ENCODE measurements around the gene LMX1A. TPM values are rescaled to one million over a fixed set of nuclear protein-coding genes. Genes with fewer than 3 reads are reported as not detected.
A peak's percentile ranks its signal among the peaks of the same experiment; 100 is the strongest.

LMX1A gene
- total RNA-seq, 6 experiments from 2014 or later = 0.14 TPM; not detected in 5

DNA sequence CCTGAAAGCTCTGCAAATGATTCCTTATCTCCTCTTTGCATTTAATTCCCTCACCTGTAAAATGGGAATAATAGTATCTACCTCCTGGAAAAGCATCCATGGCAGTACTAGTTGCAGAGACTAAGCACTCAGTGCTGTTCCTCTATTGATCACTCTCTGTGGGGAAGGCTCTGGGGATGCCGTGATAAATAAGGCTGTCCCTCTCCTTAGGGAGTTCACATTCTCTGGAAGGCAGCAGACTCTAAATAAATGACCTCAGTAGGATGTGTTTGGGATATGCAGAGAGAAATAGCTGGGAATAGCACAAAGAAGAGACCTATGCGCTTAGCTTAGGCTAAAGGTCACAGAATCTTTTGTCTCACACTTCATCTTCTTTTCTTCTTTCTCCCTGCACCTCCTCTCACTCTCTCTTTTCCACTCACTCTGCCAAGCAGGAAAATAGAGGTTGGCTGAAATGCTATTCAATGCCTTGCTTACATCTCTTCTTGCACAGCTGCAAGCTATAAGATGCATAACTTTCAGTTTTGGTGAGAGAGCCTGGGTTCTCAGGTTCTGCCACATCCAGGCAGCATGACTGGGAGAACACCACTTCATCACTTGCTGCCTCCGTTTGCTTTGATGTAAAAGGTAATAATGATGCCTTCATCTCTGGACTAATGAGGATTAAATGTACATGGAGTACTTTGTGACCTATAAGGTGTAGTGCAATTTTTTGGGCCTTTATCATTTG, 101.5 kb downstream of the LMX1A start:
- H3K9me3 ChIP-seq = no peaks in the 10 kb centered on the region
- WGBS (ENCODE audit: insufficient coverage, low coverage, low lambda C conversion rate, missing lambda C conversion rate) = 58% methylated on average over 3 of the region's 3 CpGs
- DNase-seq (no peak), ATAC-seq (no peak)
- H3K27me3 ChIP-seq = no peaks in the 10 kb centered on the region
- no peaks in the 10 kb centered on the region for H3K36me3 ChIP-seq
- H3K27ac ChIP-seq = no peak overlapping the region
- H3K4me1 ChIP-seq = peaks cover 0 to 38% (median 12%) of the 10 kb centered on the region in 4 donors
- intact Hi-C loops (cut with DNase I) = loop anchor here in 1 of 2 donors (10.0 kb wide), 1 partner anchor 340 kb away; no protein-coding TSS in a partner anchor
- TF ChIP-seq CTCF (IDR thresholded peaks at IDR 0.05) (no peak), POLR2A (IDR thresholded peaks at IDR 0.05) (no peak)
- no peak overlapping the region for H3K4me3 ChIP-seq

DNA sequence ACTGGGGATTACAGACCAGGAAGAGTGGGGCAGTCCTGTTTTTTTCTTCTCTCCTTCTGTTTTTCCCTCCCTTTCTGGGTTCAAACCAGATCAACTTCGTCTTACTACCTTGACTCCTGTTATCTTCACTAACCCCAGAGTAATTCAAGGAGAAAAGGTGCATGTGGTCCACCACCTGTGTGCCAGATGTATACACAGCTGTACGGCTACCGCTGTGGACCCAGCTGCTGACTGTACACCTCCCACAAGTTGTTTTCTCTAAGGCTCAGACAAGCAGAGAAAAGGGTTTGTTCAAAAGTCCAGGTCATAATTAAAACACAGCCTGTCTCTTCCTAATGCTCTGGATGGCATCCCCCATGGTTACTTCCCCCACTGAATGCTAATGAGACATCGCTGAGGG, 102.1 kb downstream of the LMX1A start:
- Histone ChIP-seq H3K4me1 (peaks cover 0 to 33% (median 9%) of the 10 kb centered on the region in 4 donors), H3K4me3 (no peak overlapping the region), H3K27me3 (no peaks in the 10 kb centered on the region), H3K9me3 (no peaks in the 10 kb centered on the region), H3K27ac (peak overlapping the region in 2 of 3 donors; percentile 25 to 45), H3K36me3 (no peaks in the 10 kb centered on the region)
- DNase-seq = no peak
- intact Hi-C loops (cut with DNase I) = loop anchor here in 1 of 2 donors (10.0 kb wide), 1 partner anchor 340 kb away; no protein-coding TSS in a partner anchor
- 44% methylated on average over 4 of the region's 4 CpGs for WGBS (ENCODE audit: insufficient coverage, low coverage, low lambda C conversion rate, missing lambda C conversion rate)
- ATAC-seq = no peak
- TF ChIP-seq POLR2A (IDR thresholded peaks at IDR 0.05) (no peak), CTCF (IDR thresholded peaks at IDR 0.05) (no peak)

DNA sequence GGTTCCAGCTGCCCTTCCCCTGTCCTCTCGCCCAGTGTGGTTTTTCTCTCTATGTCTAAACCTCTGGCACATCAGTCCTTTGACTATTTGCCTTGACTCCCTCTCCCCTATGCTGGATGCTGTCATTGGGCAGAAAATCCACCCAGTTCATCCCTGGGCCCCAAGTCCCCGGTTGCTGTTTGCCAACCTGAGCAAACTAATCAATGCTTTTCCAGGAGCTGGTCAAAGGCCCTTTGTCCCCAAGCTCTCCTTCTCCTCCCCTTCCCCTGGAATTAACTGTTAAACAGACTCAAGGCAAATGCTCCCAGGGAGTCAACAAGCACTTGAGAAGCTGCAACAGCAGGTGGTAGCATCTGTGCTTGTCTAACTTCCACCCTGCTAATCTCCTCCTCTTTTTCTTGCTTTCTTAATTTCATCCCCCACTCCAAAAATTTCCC, 102.7 kb downstream of the LMX1A start:
- Histone ChIP-seq H3K27ac (peak overlapping the region in 2 of 3 donors; percentile 25 to 52), H3K9me3 (no peaks in the 10 kb centered on the region), H3K4me1 (peaks cover 0 to 27% (median 8%) of the 10 kb centered on the region in 4 donors), H3K4me3 (no peak overlapping the region), H3K27me3 (no peaks in the 10 kb centered on the region), H3K36me3 (no peaks in the 10 kb centered on the region)
- ATAC-seq (peak; percentile 84 to 93 (median 91)), DNase-seq (peak; percentile 46 to 80 (median 69))
- TF ChIP-seq CTCF (IDR thresholded peaks at IDR 0.05) = no peak
- TF ChIP-seq POLR2A (IDR thresholded peaks at IDR 0.05) = no peak
- 63% methylated on average over 2 of the region's 2 CpGs for WGBS (ENCODE audit: insufficient coverage, low coverage, low lambda C conversion rate, missing lambda C conversion rate)
- intact Hi-C loops (cut with DNase I) = loop anchor here in 1 of 2 donors (10.0 kb wide), 1 partner anchor 341 kb away; no protein-coding TSS in a partner anchor

- H3K4me3 ChIP-seq = no peak overlapping the region
- peaks cover 0 to 13% (median under 1%) of the 10 kb centered on the region in 4 donors for H3K4me1 ChIP-seq
- intact Hi-C loops (cut with DNase I) = no loop called here
- 74% methylated on average over 4 of the region's 5 CpGs for WGBS (ENCODE audit: insufficient coverage, low coverage, low lambda C conversion rate, missing lambda C conversion rate)
- H3K36me3 ChIP-seq = no peaks in the 10 kb centered on the region
- no peak overlapping the region for H3K27ac ChIP-seq
- H3K9me3 ChIP-seq = no peaks in the 10 kb centered on the region
- H3K27me3 ChIP-seq = no peaks in the 10 kb centered on the region
- TF ChIP-seq POLR2A (IDR thresholded peaks at IDR 0.05) = no peak
- ATAC-seq (peak in 2 of 4 donors; percentile 24 to 41), DNase-seq (no peak)
These were observed 107.4 kb downstream of the LMX1A start for GRCh38 chr1:165248969-165249571.

GRCh38 chr1:165241952-165242351, 114.6 kb downstream of the LMX1A start:
- H3K36me3 ChIP-seq = no peaks in the 10 kb centered on the region
- no peak overlapping the region for H3K4me3 ChIP-seq
- ATAC-seq (peak in 2 of 4 donors; percentile 61 to 67), DNase-seq (no peak)
- no peaks in the 10 kb centered on the region for H3K9me3 ChIP-seq
- no peaks in the 10 kb centered on the region for H3K27me3 ChIP-seq
- peaks cover 0 to 9% (median 0%) of the 10 kb centered on the region in 4 donors for H3K4me1 ChIP-seq
- no peak overlapping the region for H3K27ac ChIP-seq
- 58% methylated on average over 4 of the region's 4 CpGs for WGBS (ENCODE audit: insufficient coverage, low coverage, low lambda C conversion rate, missing lambda C conversion rate)
- TF ChIP-seq CTCF (IDR thresholded peaks at IDR 0.05) = no peak
- TF ChIP-seq POLR2A (IDR thresholded peaks at IDR 0.05) = no peak
- intact Hi-C loops (cut with DNase I) = no loop called here

Measured in right lobe of liver (tissue), 6 donors.